Lower leg skin (tissue), 4 donors: Measurements from ENCODE around the gene FLNC. TPM values are rescaled to one million over a fixed set of nuclear protein-coding genes. Genes with fewer than 3 reads are reported as not detected.

Source experiments
- DNase-seq, 2 donors: peaks; one replicate each; pipeline ENCODE4 v3.0.0-alpha.2; 2019; ENCODE audit warnings: low spot score in 2 of 2
- H3K4me3 ChIP-seq: fragments of 200-600 bp; sonication (generic); 2 replicates; pipeline ENCODE4 v1.5.1; 2017; ENCODE audit warnings: mild to moderate bottlenecking, low read depth; ENCODE audit not compliant: poor library complexity, severe bottlenecking
- POLR2A ChIP-seq, 2 donors: fragments of 450-650 bp; IDR thresholded peaks; one replicate each; pipeline ENCODE4 v1.6.1; 2016 to 2017; ENCODE audit warnings: antibody characterized with exemption in 2 of 2, mild to moderate bottlenecking in 1 of 2, moderate library complexity in 1 of 2
- WGBS, 2 donors: methylation state at CpG; one replicate each; pipeline ENCODE4 v1.1.5; 2018; 5-methylcytosine and 5-hydroxymethylcytosine counted together
- intact Hi-C: fragments of 100-400 bp; cut with DNase I; formaldehyde crosslinking; loops from one replicate; pipeline ENCODE4 v1.15.0; 2023; ENCODE audit warnings: low total_unique reads
- total RNA-seq, 4 donors: library from RNA; depleted of rRNA; stranded (reverse); fragments of >200 nt; gene quantifications; one replicate each; pipeline ENCODE4 v1.1.0, GENCODE V29; 2016
- TF ChIP-seq, protein P1 (sequence below), 3 donors: fragments of 450-650 bp; IDR thresholded peaks; one replicate each; pipeline ENCODE4 v1.5.1; 2016; ENCODE audit warnings: antibody characterized with exemption in 3 of 3, mild to moderate bottlenecking in 3 of 3, moderate library complexity in 2 of 3

The FLNC gene
- total RNA-seq, 4 donors from 2014 or later = 5.0 to 11.1 (median 6.2) TPM

DNA sequence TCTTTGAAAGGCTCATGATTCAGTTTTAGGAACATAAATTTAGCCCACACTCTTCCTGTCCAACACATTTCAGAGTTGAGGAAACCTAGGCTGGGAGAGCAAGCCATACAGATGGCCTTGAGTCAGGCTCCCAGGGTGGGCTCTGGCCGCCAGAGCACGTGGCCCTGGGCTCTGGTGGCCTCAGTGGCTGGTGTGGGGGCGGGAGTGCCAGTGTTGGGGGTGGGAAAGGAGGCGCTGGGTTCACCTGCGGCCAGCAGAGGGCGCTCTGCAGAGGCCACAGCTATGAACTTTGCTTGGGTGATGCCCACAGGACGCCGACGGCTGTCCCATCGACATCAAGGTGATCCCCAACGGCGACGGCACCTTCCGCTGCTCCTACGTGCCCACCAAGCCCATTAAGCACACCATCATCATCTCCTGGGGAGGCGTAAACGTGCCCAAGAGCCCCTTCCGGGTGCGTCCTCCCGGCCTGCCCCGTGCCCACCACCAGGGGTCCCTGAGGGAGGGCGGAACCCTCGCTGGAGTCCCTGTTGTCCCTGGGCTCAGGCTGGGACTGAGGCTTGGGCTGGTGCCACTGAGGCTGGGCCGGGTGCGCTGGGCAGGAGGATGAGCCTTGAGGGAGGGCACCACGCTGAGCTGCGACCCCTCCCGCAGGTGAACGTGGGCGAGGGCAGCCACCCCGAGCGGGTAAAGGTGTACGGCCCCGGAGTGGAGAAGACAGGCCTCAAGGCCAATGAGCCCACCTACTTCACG lies 11.9 kb downstream of the FLNC start:
- intact Hi-C loops = no loop called here
- TF ChIP-seq POLR2A (IDR thresholded peaks at IDR 0.05) = no peak
- TF ChIP-seq, protein P1, sequence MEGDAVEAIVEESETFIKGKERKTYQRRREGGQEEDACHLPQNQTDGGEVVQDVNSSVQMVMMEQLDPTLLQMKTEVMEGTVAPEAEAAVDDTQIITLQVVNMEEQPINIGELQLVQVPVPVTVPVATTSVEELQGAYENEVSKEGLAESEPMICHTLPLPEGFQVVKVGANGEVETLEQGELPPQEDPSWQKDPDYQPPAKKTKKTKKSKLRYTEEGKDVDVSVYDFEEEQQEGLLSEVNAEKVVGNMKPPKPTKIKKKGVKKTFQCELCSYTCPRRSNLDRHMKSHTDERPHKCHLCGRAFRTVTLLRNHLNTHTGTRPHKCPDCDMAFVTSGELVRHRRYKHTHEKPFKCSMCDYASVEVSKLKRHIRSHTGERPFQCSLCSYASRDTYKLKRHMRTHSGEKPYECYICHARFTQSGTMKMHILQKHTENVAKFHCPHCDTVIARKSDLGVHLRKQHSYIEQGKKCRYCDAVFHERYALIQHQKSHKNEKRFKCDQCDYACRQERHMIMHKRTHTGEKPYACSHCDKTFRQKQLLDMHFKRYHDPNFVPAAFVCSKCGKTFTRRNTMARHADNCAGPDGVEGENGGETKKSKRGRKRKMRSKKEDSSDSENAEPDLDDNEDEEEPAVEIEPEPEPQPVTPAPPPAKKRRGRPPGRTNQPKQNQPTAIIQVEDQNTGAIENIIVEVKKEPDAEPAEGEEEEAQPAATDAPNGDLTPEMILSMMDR (IDR thresholded peaks at IDR 0.05) = no peak
- WGBS, 2 donors = 71 to 72% methylated on average over 26 to 35 of the region's 35 CpGs
- no peak for DNase-seq
- no peak overlapping the region for H3K4me3 ChIP-seq

GRCh38 chr7:128842674-128843641 lies 12.8 kb downstream of the FLNC start:
- H3K4me3 ChIP-seq = no peak overlapping the region
- WGBS, 2 donors = 96% methylated on average over 33 to 38 of the region's 38 CpGs
- DNase-seq = no peak
- intact Hi-C loops = no loop called here
- TF ChIP-seq POLR2A (IDR thresholded peaks at IDR 0.05) = no peak
- TF ChIP-seq, protein P1 (IDR thresholded peaks at IDR 0.05) = no peak

DNA sequence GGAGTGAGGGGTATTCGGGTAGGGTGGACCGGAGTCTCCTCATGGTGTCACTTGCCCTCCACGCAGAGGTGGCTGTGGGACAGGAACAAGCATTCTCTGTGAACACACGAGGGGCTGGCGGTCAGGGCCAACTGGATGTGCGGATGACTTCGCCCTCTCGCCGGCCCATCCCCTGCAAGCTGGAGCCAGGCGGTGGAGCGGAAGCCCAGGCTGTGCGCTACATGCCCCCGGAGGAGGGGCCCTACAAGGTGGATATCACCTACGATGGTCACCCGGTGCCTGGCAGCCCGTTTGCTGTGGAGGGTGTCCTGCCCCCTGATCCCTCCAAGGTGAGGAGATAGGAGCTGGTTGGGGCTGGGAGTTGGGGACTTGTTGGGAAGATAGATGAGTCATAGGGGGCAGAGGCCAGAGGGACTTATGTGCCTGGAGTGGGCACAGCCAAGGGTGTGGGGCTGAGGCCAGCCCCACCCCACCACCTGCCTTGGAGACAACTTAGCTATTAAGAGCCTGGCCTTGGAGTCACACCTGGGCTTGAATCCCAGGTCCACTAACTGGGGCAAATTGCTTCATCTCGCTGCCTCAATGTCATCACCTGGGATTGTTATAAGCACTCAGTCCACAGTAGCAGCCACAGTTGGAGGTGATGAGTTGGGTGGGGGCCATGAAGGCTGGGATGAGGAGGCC lies 13.9 kb downstream of the FLNC start:
- TF ChIP-seq POLR2A (IDR thresholded peaks at IDR 0.05) = no peak
- TF ChIP-seq, protein P1 (IDR thresholded peaks at IDR 0.05) = no peak
- DNase-seq = no peak
- H3K4me3 ChIP-seq = no peak overlapping the region
- 89 to 90% methylated on average over 17 of the region's 17 CpGs for WGBS, 2 donors
- intact Hi-C loops = no loop called here

DNA sequence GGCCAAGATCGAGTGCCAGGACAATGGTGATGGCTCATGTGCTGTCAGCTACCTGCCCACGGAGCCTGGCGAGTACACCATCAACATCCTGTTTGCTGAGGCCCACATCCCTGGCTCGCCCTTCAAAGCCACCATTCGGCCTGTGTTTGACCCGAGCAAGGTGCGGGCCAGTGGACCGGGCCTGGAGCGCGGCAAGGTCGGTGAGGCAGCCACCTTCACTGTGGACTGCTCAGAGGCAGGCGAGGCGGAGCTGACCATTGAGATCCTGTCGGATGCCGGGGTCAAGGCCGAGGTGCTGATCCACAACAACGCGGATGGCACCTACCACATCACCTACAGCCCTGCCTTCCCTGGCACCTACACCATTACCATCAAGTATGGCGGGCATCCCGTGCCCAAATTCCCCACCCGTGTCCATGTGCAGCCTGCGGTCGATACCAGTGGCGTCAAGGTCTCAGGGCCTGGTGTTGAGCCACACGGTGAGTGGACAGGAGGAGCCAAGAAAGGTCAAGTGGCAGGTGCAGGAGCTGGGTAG lies 14.6 kb downstream of the FLNC start:
- no peak for TF ChIP-seq POLR2A (IDR thresholded peaks at IDR 0.05)
- TF ChIP-seq, protein P1 (IDR thresholded peaks at IDR 0.05) = no peak
- 92 to 95% methylated on average over 22 to 25 of the region's 25 CpGs for WGBS, 2 donors
- no peak overlapping the region for H3K4me3 ChIP-seq
- no peak for DNase-seq
- intact Hi-C loops = no loop called here

- no peak for DNase-seq
- no peak overlapping the region for H3K4me3 ChIP-seq
- intact Hi-C loops = no loop called here
- no peak for TF ChIP-seq POLR2A (IDR thresholded peaks at IDR 0.05)
- TF ChIP-seq, protein P1 (IDR thresholded peaks at IDR 0.05) = no peak
- 82 to 88% methylated on average over 5 of the region's 5 CpGs for WGBS, 2 donors
Measured at GRCh38 chr7:128845475-128845874, 15.3 kb downstream of the FLNC start.
